ENCODE data around the gene CCDC93.

GRCh38 chr2:117996525-117996924 is 17.3 kb downstream of the CCDC93 start:
- no peak for TF ChIP-seq CTCF (IDR thresholded peaks at IDR 0.05; ENCODE audit: low read depth, low read length)
- TF ChIP-seq EZH2phosphoT487 (IDR thresholded peaks at IDR 0.05; ENCODE audit: low read depth): no peak

All from OCI-LY3 (cell line).